ENCODE data around the gene NAV2. TPM values are rescaled to one million over a fixed set of nuclear protein-coding genes. Genes with fewer than 3 reads are reported as not detected.

The NAV2 gene
- total RNA-seq, 4 donors from 2014 or later = 9.6 to 40.0 (median 23.1) TPM

- Histone ChIP-seq H3K9me3 (no peaks in the 10 kb centered on the region), H3K27ac (peak overlapping the region in 2 of 4 donors; percentile 49 to 61), H3K4me3 (no peak overlapping the region), H3K4me1 (peaks cover 0 to 14% (median 10%) of the 10 kb centered on the region in 4 donors), H3K36me3 (no peaks in the 10 kb centered on the region), H3K27me3 (no peaks in the 10 kb centered on the region)
- no peak for TF ChIP-seq EP300 (IDR thresholded peaks at IDR 0.05; ENCODE audit: low read depth)
- TF ChIP-seq POLR2AphosphoS5 (IDR thresholded peaks at IDR 0.05) = no peak
- TF ChIP-seq POLR2A (IDR thresholded peaks at IDR 0.05) = no peak
- no peak for TF ChIP-seq CTCF (IDR thresholded peaks at IDR 0.05)
- 91 to 92% methylated on average over 2 to 4 of the region's 4 CpGs for WGBS, 2 donors (ENCODE audit: low coverage in 1 of 2)
- intact Hi-C loops (cut with DNase I; ENCODE audit: low total_unique reads) (no loop called here), in situ Hi-C loops (cut with MboI; ENCODE audit: low pct_ligation_motif_present in 1 of 4, low pct_unique_long_range_greater_than_20kb in 1 of 4, low sequenced_read_pairs in 3 of 4) (loop anchor here in 3 of 4 donors (5.0 to 25.0 kb wide), 4 partner anchors 170 to 425 kb away; no protein-coding TSS in a partner anchor)
- DNase-seq = no peak
Measured at GRCh38 chr11:19737575-19737974, 24.9 kb downstream of the NAV2 start.

GRCh38 chr11:19738124-19738523, 25.5 kb downstream of the NAV2 start:
- in situ Hi-C loops (cut with MboI; ENCODE audit: low pct_ligation_motif_present in 1 of 4, low pct_unique_long_range_greater_than_20kb in 1 of 4, low sequenced_read_pairs in 3 of 4) = loop anchor here in 3 of 4 donors (5.0 to 25.0 kb wide), 4 partner anchors 171 to 426 kb away; no protein-coding TSS in a partner anchor
- peak overlapping the region in 3 of 4 donors; percentile 10 to 61 (median 49) for H3K27ac ChIP-seq
- H3K4me3 ChIP-seq = no peak overlapping the region
- no peaks in the 10 kb centered on the region for H3K9me3 ChIP-seq
- WGBS, 2 donors (ENCODE audit: low coverage in 1 of 2) = 32% methylated on average over 3 of the region's 3 CpGs; no CpG with 5 or more reads in 1 of the 2 donors
- H3K36me3 ChIP-seq = no peaks in the 10 kb centered on the region
- no peaks in the 10 kb centered on the region for H3K27me3 ChIP-seq
- DNase-seq = no peak
- H3K4me1 ChIP-seq = peaks cover 0 to 14% (median 10%) of the 10 kb centered on the region in 4 donors
- no peak for TF ChIP-seq POLR2A (IDR thresholded peaks at IDR 0.05)
- TF ChIP-seq CTCF (IDR thresholded peaks at IDR 0.05) = no peak
- intact Hi-C loops (cut with DNase I; ENCODE audit: low total_unique reads) = no loop called here

- in situ Hi-C loops (cut with MboI; ENCODE audit: low pct_ligation_motif_present in 1 of 4, low pct_unique_long_range_greater_than_20kb in 1 of 4, low sequenced_read_pairs in 3 of 4) (loop anchor here (5.0 to 25.0 kb wide), 4 partner anchors 173 to 428 kb away; no protein-coding TSS in a partner anchor), intact Hi-C loops (cut with DNase I; ENCODE audit: low total_unique reads) (loop anchor here (2.0 to 10.0 kb wide), 2 partner anchors 155 to 181 kb away; no protein-coding TSS in a partner anchor)
- TF ChIP-seq CTCF (IDR thresholded peaks at IDR 0.05) (peak in 3 of 5 experiments; percentile 15 to 33 (median 30)), POLR2A (IDR thresholded peaks at IDR 0.05) (no peak)
- peak; percentile 22 for DNase-seq
- H3K4me1 ChIP-seq = peaks cover 0 to 14% (median 8%) of the 10 kb centered on the region in 4 donors
- no peak overlapping the region for H3K4me3 ChIP-seq
- H3K9me3 ChIP-seq = no peaks in the 10 kb centered on the region
- WGBS, 2 donors (ENCODE audit: low coverage in 1 of 2) = 60 to 61% methylated on average over 3 to 4 of the region's 4 CpGs
- no peaks in the 10 kb centered on the region for H3K36me3 ChIP-seq
- H3K27me3 ChIP-seq = no peaks in the 10 kb centered on the region
- peak overlapping the region; percentile 17 to 64 (median 54) for H3K27ac ChIP-seq
Measured at GRCh38 chr11:19739872-19740271, 27.2 kb downstream of the NAV2 start.

- Histone ChIP-seq H3K4me1 (peaks cover 0 to 14% (median 4%) of the 10 kb centered on the region in 4 donors), H3K27me3 (no peaks in the 10 kb centered on the region), H3K27ac (peak overlapping the region in 2 of 4 donors; percentile 18 to 64), H3K36me3 (no peaks in the 10 kb centered on the region), H3K4me3 (no peak overlapping the region), H3K9me3 (no peaks in the 10 kb centered on the region)
- DNase-seq = no peak
- in situ Hi-C loops (cut with MboI; ENCODE audit: low pct_ligation_motif_present in 1 of 4, low pct_unique_long_range_greater_than_20kb in 1 of 4, low sequenced_read_pairs in 3 of 4) (loop anchor here in 2 of 4 donors (10.0 to 25.0 kb wide), 2 partner anchors 176 to 428 kb away; no protein-coding TSS in a partner anchor), intact Hi-C loops (cut with DNase I; ENCODE audit: low total_unique reads) (loop anchor here (2.0 to 10.0 kb wide), 2 partner anchors 154 to 182 kb away; no protein-coding TSS in a partner anchor)
- WGBS, 2 donors (ENCODE audit: low coverage in 1 of 2) = 65% methylated on average over 1 of the region's 1 CpG; no CpG with 5 or more reads in 1 of the 2 donors
- no peak for TF ChIP-seq POLR2A (IDR thresholded peaks at IDR 0.05)
- no peak for TF ChIP-seq EP300 (IDR thresholded peaks at IDR 0.05; ENCODE audit: low read depth)
- no peak for TF ChIP-seq CTCF (IDR thresholded peaks at IDR 0.05)
- no peak for TF ChIP-seq POLR2AphosphoS5 (IDR thresholded peaks at IDR 0.05)
Measured at GRCh38 chr11:19740586-19740985, 27.9 kb downstream of the NAV2 start.

Measured in transverse colon (tissue), 4 donors.